Stimulated activated CD4-positive, alpha-beta T cell treated with anti-CD3 and anti-CD28 coated beads, Interleukin-2, amount 100 ng/mL, for 24 hours (primary cell): ENCODE measurements around the gene SELENOK.

Source experiments
- DNase-seq, 2 donors: peaks; one replicate each; pipeline ENCODE4 v3.0.0-alpha.2; 2020

The SELENOK gene

GRCh38 chr3:53881691-53882593 lies 9.7 kb downstream of the SELENOK start, which contains the start of gene ACTR8:
Gene ACTR8 (minus strand): TSS chr3:53882152. CDS start chr3:53882101, 51 bp downstream.
- peak; percentile 87 to 88 for DNase-seq

GRCh38 chr3:53880396-53881345 lies 11.0 kb downstream of the SELENOK start:
- no peak for DNase-seq

- no peak for DNase-seq
Measured at GRCh38 chr3:53865732-53866499, 25.7 kb downstream of the SELENOK start.

- no peak for DNase-seq
Measured at GRCh38 chr3:53863145-53863544, 28.5 kb downstream of the SELENOK start.

GRCh38 chr3:53862241-53862640 lies 29.4 kb downstream of the SELENOK start:
- no peak for DNase-seq

GRCh38 chr3:53860196-53860595 lies 31.5 kb downstream of the SELENOK start:
- no peak for DNase-seq

- no peak for DNase-seq
Measured at GRCh38 chr3:53859178-53859577, 32.5 kb downstream of the SELENOK start.

- DNase-seq, result no peak
Measured at GRCh38 chr3:53858096-53858741, 33.4 kb downstream of the SELENOK start.

GRCh38 chr3:53856964-53857363 lies 34.7 kb downstream of the SELENOK start:
- DNase-seq, result no peak

- no peak for DNase-seq
Measured at GRCh38 chr3:53850895-53851294, 40.8 kb downstream of the SELENOK start.

GRCh38 chr3:53849916-53850315 lies 41.7 kb downstream of the SELENOK start:
- DNase-seq, result no peak

- DNase-seq, result no peak
Measured at GRCh38 chr3:53846851-53847155, 44.9 kb downstream of the SELENOK start.

GRCh38 chr3:53846134-53846850 lies 45.4 kb downstream of the SELENOK start, which contains the start of the genes CHDH and IL17RB:
Gene CHDH (minus strand): TSS chr3:53846419. CDS start chr3:53824008, 22,411 bp downstream.
Gene IL17RB (plus strand): TSS chr3:53846568. CDS start chr3:53846589, 21 bp downstream.
- DNase-seq, result peak in 1 of 2 donors; percentile 44

- DNase-seq, result no peak
Measured at GRCh38 chr3:53845881-53846133, 45.9 kb downstream of the SELENOK start.

GRCh38 chr3:53845103-53845880 lies 46.4 kb downstream of the SELENOK start:
- DNase-seq, result peak in 1 of 2 donors; percentile 12

- no peak for DNase-seq
Measured at GRCh38 chr3:53844262-53845102, 47.2 kb downstream of the SELENOK start.

- DNase-seq, result no peak
Measured at GRCh38 chr3:53843195-53844177, 48.2 kb downstream of the SELENOK start.

GRCh38 chr3:53842436-53843194 lies 49.0 kb downstream of the SELENOK start:
- no peak for DNase-seq
